ENCODE data around the gene FRS3.

DNA sequence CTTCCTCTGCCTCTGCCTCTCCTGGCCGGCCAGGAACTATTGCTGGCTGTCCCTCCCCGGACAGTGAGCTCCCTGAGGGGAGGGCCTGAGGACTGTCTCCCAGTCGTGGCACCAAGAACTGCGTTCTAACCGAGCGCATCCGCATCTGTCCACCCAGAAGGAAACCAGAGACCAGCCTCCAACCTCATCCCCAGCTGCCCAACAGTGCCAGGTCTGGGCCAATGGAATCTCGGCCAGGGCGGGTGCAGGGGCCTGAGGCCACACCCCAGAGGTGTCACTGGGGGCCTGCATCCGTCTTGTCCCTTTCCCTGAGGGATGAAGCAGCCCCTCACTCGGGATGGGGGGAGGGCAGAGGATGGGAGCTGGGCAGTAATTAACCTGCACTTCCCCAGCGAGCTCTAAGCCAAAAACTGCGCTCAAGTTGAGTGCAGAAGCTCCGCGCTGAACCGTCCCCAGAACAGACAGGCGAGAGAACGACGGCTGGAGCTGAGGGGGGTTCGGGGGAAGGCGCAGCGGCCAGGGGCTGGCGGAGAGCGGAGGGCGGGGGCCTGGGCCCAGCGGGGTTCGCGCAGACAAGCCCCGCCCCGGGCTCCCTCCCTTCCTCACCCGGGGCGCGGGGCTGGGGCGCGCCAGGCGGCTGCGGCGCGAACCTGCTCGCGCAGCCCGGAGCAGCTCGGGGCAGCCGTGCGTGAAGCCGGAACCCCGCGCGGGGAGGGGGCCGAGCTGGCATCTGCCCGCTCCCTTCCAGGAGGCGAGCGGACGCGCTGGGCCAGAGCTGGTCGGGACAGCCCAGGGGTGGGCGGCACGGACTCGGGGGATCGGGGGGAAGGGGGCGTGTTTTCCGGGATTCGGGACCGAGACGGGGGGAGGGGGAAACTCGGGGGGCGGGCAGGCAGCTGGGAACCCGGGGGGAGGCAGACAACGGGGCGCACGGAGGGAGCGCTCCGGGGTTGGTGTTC, 45.7 kb downstream of the FRS3 start:
- TF ChIP-seq GATA3 (IDR thresholded peaks at IDR 0.05; ENCODE audit: low read depth, low read length): no peak
- no peak for TF ChIP-seq GATA2 (IDR thresholded peaks at IDR 0.05; ENCODE audit: low read depth, low read length)
